Effector memory CD8-positive, alpha-beta T cell (primary cell): ENCODE measurements around the gene ACP4.

ENCODE experiments used
- ATAC-seq: fragments of 150-1000 bp; cut with Tn5 transposase; replicated peaks from 2 replicates; pipeline ENCODE4 v1.10.0; 2021; ENCODE audit warnings: mild to moderate bottlenecking, moderate library complexity
- DNase-seq, 3 experiments: peaks; one replicate each; pipeline ENCODE4 v3.0.0; 2021
- H3K27ac Mint-ChIP-seq, 2 donors: one replicate each; pipeline ENCODE4 v1.8.0; 2022; ENCODE audit warnings: mild to moderate bottlenecking in 2 of 2, mixed read lengths in 2 of 2, moderate library complexity in 2 of 2
- H3K27me3 Mint-ChIP-seq, 2 donors: one replicate each; pipeline ENCODE4 v1.8.0; 2022; ENCODE audit warnings: mixed read lengths in 2 of 2
- H3K36me3 Mint-ChIP-seq: one replicate; pipeline ENCODE4 v1.8.0; 2022; ENCODE audit warnings: mild to moderate bottlenecking, moderate library complexity, mixed read lengths; ENCODE audit not compliant: insufficient read depth
- H3K4me1 Mint-ChIP-seq, 2 donors: one replicate each; pipeline ENCODE4 v1.8.0; 2022; ENCODE audit warnings: low read depth in 2 of 2, mixed read lengths in 2 of 2
- H3K4me3 Mint-ChIP-seq, 2 donors: one replicate each; pipeline ENCODE4 v1.8.0; 2022; ENCODE audit warnings: mild to moderate bottlenecking in 2 of 2, mixed read lengths in 2 of 2, moderate library complexity in 2 of 2
- H3K9me3 Mint-ChIP-seq, 2 donors: one replicate each; pipeline ENCODE4 v1.8.0; 2022; ENCODE audit warnings: mixed read lengths in 2 of 2

ACP4 gene

GRCh38 chr19:50795664-50796073 is 5.5 kb downstream of the ACP4 start:
- peaks cover 39% of the 10 kb centered on the region for H3K36me3 Mint-ChIP-seq
- H3K4me3 Mint-ChIP-seq = no peak overlapping the region
- no peaks in the 10 kb centered on the region for H3K27me3 Mint-ChIP-seq
- no peak for DNase-seq
- no peak for ATAC-seq
- H3K27ac Mint-ChIP-seq = peak overlapping the region in 1 of 2 donors; percentile 38
- H3K9me3 Mint-ChIP-seq = no peaks in the 10 kb centered on the region
- H3K4me1 Mint-ChIP-seq = peaks cover 3 to 4% of the 10 kb centered on the region in 2 donors

- Mint-ChIP-seq H3K27ac (no peak overlapping the region), H3K4me3 (no peak overlapping the region), H3K9me3 (no peaks in the 10 kb centered on the region), H3K27me3 (no peaks in the 10 kb centered on the region), H3K36me3 (peaks cover 45% of the 10 kb centered on the region), H3K4me1 (peaks cover 4% of the 10 kb centered on the region in 2 donors)
- no peak for DNase-seq
- ATAC-seq = no peak
Observed at GRCh38 chr19:50796128-50796633, 6.0 kb downstream of the ACP4 start.

GRCh38 chr19:50796634-50797428 is 6.6 kb downstream of the ACP4 start:
- Mint-ChIP-seq H3K4me1 (peaks cover 4 to 5% of the 10 kb centered on the region in 2 donors), H3K27me3 (no peaks in the 10 kb centered on the region), H3K9me3 (no peaks in the 10 kb centered on the region), H3K36me3 (peaks cover 49% of the 10 kb centered on the region), H3K27ac (no peak overlapping the region), H3K4me3 (no peak overlapping the region)
- ATAC-seq = no peak
- DNase-seq = no peak

GRCh38 chr19:50797429-50797780 is 7.2 kb downstream of the ACP4 start:
- no peaks in the 10 kb centered on the region for H3K27me3 Mint-ChIP-seq
- H3K36me3 Mint-ChIP-seq = peaks cover 49% of the 10 kb centered on the region
- no peak overlapping the region for H3K27ac Mint-ChIP-seq
- DNase-seq (no peak), ATAC-seq (no peak)
- no peak overlapping the region for H3K4me3 Mint-ChIP-seq
- H3K9me3 Mint-ChIP-seq = no peaks in the 10 kb centered on the region
- peaks cover 6 to 7% of the 10 kb centered on the region in 2 donors for H3K4me1 Mint-ChIP-seq

GRCh38 chr19:50797781-50798658 is 7.8 kb downstream of the ACP4 start:
- H3K4me1 Mint-ChIP-seq = peaks cover 12 to 13% of the 10 kb centered on the region in 2 donors
- H3K27ac Mint-ChIP-seq = peak overlapping the region in 1 of 2 donors; percentile 71
- no peak overlapping the region for H3K4me3 Mint-ChIP-seq
- no peak for DNase-seq
- peaks cover 49% of the 10 kb centered on the region for H3K36me3 Mint-ChIP-seq
- no peaks in the 10 kb centered on the region for H3K9me3 Mint-ChIP-seq
- ATAC-seq = no peak
- no peaks in the 10 kb centered on the region for H3K27me3 Mint-ChIP-seq

GRCh38 chr19:50798659-50799546 is 8.7 kb downstream of the ACP4 start:
- ATAC-seq (no peak), DNase-seq (no peak)
- Mint-ChIP-seq H3K4me1 (peaks cover 20 to 21% of the 10 kb centered on the region in 2 donors), H3K36me3 (peaks cover 47% of the 10 kb centered on the region), H3K27ac (no peak overlapping the region), H3K4me3 (no peak overlapping the region), H3K9me3 (no peaks in the 10 kb centered on the region), H3K27me3 (no peaks in the 10 kb centered on the region)

- Mint-ChIP-seq H3K36me3 (peaks cover 46% of the 10 kb centered on the region), H3K27ac (no peak overlapping the region), H3K9me3 (no peaks in the 10 kb centered on the region), H3K4me1 (peaks cover 21% of the 10 kb centered on the region in 2 donors), H3K4me3 (no peak overlapping the region), H3K27me3 (no peaks in the 10 kb centered on the region)
- DNase-seq (no peak), ATAC-seq (no peak)
Observed at GRCh38 chr19:50799547-50799851, 9.3 kb downstream of the ACP4 start.

- no peak for DNase-seq
- H3K36me3 Mint-ChIP-seq = peaks cover 49% of the 10 kb centered on the region
- H3K9me3 Mint-ChIP-seq = no peaks in the 10 kb centered on the region
- H3K4me3 Mint-ChIP-seq = no peak overlapping the region
- H3K4me1 Mint-ChIP-seq = peaks cover 27 to 31% of the 10 kb centered on the region in 2 donors
- peak overlapping the region in 1 of 2 donors; percentile 51 for H3K27ac Mint-ChIP-seq
- no peaks in the 10 kb centered on the region for H3K27me3 Mint-ChIP-seq
- no peak for ATAC-seq
Observed at GRCh38 chr19:50801107-50801506, 10.9 kb downstream of the ACP4 start.

- H3K27ac Mint-ChIP-seq = peak overlapping the region; percentile 99 to 100
- peak; percentile 3 for ATAC-seq
- H3K36me3 Mint-ChIP-seq = peaks cover 33% of the 10 kb centered on the region
- H3K27me3 Mint-ChIP-seq = no peaks in the 10 kb centered on the region
- DNase-seq = peak in 2 of 3 experiments; percentile 14 to 18
- no peaks in the 10 kb centered on the region for H3K9me3 Mint-ChIP-seq
- H3K4me3 Mint-ChIP-seq = peak overlapping the region; percentile 96 to 98
- peaks cover 28 to 35% of the 10 kb centered on the region in 2 donors for H3K4me1 Mint-ChIP-seq
Observed at GRCh38 chr19:50803633-50804419, 13.6 kb downstream of the ACP4 start.

- peak; percentile 95 for ATAC-seq
- Mint-ChIP-seq H3K9me3 (no peaks in the 10 kb centered on the region), H3K36me3 (peaks cover 27% of the 10 kb centered on the region), H3K27me3 (no peaks in the 10 kb centered on the region), H3K4me1 (peaks cover 28 to 35% of the 10 kb centered on the region in 2 donors), H3K27ac (peak overlapping the region; percentile 99 to 100), H3K4me3 (peak overlapping the region; percentile 96 to 98)
- peak; percentile 95 to 98 (median 96) for DNase-seq
Observed at GRCh38 chr19:50804420-50805272, 14.4 kb downstream of the ACP4 start.

GRCh38 chr19:50808856-50809255 is 18.6 kb downstream of the ACP4 start:
- peaks cover 11 to 19% of the 10 kb centered on the region in 2 donors for H3K4me1 Mint-ChIP-seq
- H3K36me3 Mint-ChIP-seq = peaks cover 9% of the 10 kb centered on the region
- H3K27ac Mint-ChIP-seq = no peak overlapping the region
- H3K27me3 Mint-ChIP-seq = peaks cover 6 to 25% of the 10 kb centered on the region in 2 donors
- no peak for DNase-seq
- no peak for ATAC-seq
- H3K4me3 Mint-ChIP-seq = no peak overlapping the region
- H3K9me3 Mint-ChIP-seq = no peaks in the 10 kb centered on the region
